Measurements from ENCODE around the gene TCERG1L.

Gene TCERG1L

DNA sequence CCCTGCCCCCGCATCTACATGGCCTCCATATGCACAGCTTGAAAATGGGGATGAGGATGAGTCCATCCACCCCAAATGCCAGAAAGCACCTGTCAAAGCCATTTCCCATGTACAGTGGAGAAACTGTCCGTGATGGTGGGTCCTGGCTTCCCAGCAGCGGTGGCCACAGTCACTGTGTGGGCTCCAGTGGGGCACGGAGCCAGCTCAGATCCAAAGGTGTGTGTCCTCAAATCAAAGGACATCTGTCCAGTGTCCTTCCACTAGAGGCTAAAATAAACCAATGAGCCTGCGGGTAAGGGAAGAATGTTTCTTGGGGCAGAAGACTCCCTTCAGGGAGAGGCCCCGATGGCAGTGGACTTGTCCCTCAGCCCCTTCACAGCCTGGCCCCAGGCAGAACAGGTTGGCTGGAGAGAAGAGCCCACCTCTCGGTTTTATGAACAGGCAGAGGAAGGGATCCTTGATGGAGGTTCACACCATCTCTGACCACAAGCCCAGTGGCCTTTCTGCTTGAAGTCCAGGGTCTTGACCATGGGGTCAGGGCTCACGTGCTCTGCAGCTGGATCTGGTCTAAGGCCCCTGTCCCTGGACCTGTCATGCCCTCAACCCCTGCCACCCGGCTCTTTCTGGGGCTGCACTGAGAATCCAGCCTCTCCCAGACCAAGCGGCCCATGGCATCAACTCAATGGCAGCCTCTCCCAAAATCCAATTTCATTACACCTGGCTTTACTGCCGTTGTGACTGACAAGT is 106.9 kb downstream of the TCERG1L start:
- Histone ChIP-seq H3K79me2 (ENCODE audit: insufficient read depth, low read length) (no peaks in the 10 kb centered on the region), H3K9me3 (ENCODE audit: insufficient read depth, low read depth, low read length) (peaks cover 8% of the 10 kb centered on the region; the same call in 1 of the 2 replicates)
- TF ChIP-seq EZH2phosphoT487 (IDR thresholded peaks at IDR 0.05; ENCODE audit: borderline replicate concordance): no peak
- TF ChIP-seq, protein P1, sequence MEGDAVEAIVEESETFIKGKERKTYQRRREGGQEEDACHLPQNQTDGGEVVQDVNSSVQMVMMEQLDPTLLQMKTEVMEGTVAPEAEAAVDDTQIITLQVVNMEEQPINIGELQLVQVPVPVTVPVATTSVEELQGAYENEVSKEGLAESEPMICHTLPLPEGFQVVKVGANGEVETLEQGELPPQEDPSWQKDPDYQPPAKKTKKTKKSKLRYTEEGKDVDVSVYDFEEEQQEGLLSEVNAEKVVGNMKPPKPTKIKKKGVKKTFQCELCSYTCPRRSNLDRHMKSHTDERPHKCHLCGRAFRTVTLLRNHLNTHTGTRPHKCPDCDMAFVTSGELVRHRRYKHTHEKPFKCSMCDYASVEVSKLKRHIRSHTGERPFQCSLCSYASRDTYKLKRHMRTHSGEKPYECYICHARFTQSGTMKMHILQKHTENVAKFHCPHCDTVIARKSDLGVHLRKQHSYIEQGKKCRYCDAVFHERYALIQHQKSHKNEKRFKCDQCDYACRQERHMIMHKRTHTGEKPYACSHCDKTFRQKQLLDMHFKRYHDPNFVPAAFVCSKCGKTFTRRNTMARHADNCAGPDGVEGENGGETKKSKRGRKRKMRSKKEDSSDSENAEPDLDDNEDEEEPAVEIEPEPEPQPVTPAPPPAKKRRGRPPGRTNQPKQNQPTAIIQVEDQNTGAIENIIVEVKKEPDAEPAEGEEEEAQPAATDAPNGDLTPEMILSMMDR (conservative IDR thresholded peaks at IDR 0.05; ENCODE audit: low read length): no peak

DNA sequence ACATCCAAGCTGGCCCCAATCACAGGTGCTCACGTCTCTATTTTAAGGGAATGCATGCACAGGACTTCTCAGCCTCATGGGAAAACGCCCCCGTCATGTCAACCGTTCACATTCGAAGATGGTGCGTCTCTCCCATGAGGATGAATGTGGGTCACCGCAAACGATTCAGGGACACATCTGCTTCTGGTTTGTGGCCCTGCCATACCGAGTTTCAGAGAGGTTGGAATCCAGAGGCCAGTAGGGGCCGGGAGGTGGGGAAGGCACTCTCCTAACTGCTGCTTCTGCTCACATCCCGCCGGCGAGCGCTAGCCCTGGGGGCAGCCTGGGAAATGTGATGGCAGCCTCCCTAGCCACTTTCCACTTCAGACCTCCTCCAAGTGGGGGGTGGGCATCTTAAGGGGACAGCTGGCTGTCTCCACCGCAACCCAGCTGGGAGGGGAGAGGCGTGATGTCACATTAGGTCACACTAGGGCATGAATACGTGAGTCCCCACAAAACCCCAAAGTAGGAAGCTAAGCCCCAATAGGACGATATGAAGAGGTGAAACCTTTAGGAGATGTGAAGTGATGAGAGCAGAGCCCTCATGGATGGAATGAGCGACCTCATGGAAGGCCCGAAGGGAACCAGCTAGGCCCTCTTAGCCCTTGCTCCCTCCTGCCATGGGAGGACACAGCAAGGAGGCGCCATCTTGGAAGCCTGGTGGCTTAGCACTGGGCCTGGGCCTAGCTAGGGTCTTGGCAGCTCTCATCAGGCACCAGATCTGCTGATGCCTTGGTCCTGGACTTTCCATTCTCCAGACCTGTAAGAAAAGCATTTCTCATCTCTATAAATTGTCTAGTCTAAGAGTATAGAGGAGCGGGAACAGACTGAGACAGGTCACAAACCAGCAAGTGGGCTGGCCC is 107.8 kb downstream of the TCERG1L start:
- no peaks in the 10 kb centered on the region for H3K27me3 ChIP-seq (ENCODE audit: insufficient read depth, low read length, poor library complexity, severe bottlenecking)
- no peak overlapping the region for H3K9ac ChIP-seq (ENCODE audit: low read depth, low read length, poor library complexity, severe bottlenecking)
- no peaks in the 10 kb centered on the region for H3K79me2 ChIP-seq (ENCODE audit: insufficient read depth, low read length)
- no peak overlapping the region for H3K4me3 ChIP-seq (ENCODE audit: low read length, poor library complexity, severe bottlenecking)
- H3K4me1 ChIP-seq (ENCODE audit: insufficient read depth, low read length, poor library complexity, severe bottlenecking): no peaks in the 10 kb centered on the region
- H4K20me1 ChIP-seq (ENCODE audit: insufficient read depth, low read length, poor library complexity, severe bottlenecking): no peaks in the 10 kb centered on the region
- no peaks in the 10 kb centered on the region for H3K9me2 ChIP-seq (replicated peaks; ENCODE audit: low read depth, low read length)
- no peaks in the 10 kb centered on the region for H3K36me3 ChIP-seq (ENCODE audit: insufficient read depth, low read length)
- peaks cover 8% of the 10 kb centered on the region; the same call in 1 of the 2 replicates for H3K9me3 ChIP-seq (ENCODE audit: insufficient read depth, low read depth, low read length)
- TF ChIP-seq, protein P1 (conservative IDR thresholded peaks at IDR 0.05; ENCODE audit: low read length): no peak
- TF ChIP-seq EZH2phosphoT487 (IDR thresholded peaks at IDR 0.05; ENCODE audit: borderline replicate concordance): no peak
- H2AFZ ChIP-seq (ENCODE audit: low read length): no peak overlapping the region
- H3K4me2 ChIP-seq (ENCODE audit: low read depth, low read length, poor library complexity, severe bottlenecking): no peak overlapping the region
- H3F3A ChIP-seq (ENCODE audit: low read depth): no peaks in the 10 kb centered on the region

More for the DNA sequence above, 106.9 kb downstream of the TCERG1L start:
- H3K27me3 ChIP-seq (ENCODE audit: insufficient read depth, low read length, poor library complexity, severe bottlenecking): no peaks in the 10 kb centered on the region
- no peaks in the 10 kb centered on the region for H3K36me3 ChIP-seq (ENCODE audit: insufficient read depth, low read length)
- no peaks in the 10 kb centered on the region for H3F3A ChIP-seq (ENCODE audit: low read depth)
- H3K4me3 ChIP-seq (ENCODE audit: low read length, poor library complexity, severe bottlenecking): no peak overlapping the region
- no peaks in the 10 kb centered on the region for H4K20me1 ChIP-seq (ENCODE audit: insufficient read depth, low read length, poor library complexity, severe bottlenecking)
- H2AFZ ChIP-seq (ENCODE audit: low read length): no peak overlapping the region
- H3K4me1 ChIP-seq (ENCODE audit: insufficient read depth, low read length, poor library complexity, severe bottlenecking): no peaks in the 10 kb centered on the region
- no peak overlapping the region for H3K4me2 ChIP-seq (ENCODE audit: low read depth, low read length, poor library complexity, severe bottlenecking)
- no peaks in the 10 kb centered on the region for H3K9me2 ChIP-seq (replicated peaks; ENCODE audit: low read depth, low read length)
- no peak overlapping the region for H3K9ac ChIP-seq (ENCODE audit: low read depth, low read length, poor library complexity, severe bottlenecking)

DNA sequence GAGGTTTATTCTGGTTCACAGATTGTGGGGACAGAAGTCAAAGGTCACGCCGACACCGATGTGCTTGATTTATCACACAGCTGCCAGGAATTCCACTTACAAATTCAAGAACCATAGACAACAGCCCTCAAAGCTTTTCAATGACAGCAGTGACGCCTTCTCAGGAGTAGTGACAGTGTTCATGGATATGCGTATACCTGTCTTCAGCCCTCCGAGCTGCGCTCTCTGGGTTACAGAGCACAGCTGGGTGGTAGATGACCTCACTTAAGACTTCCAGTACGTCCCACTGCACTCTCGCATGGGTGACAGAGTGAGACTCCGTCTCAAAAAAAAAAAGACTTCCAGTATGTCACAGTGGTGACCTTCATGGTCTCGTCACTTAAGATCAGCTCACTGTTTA is 108.5 kb downstream of the TCERG1L start:
- Histone ChIP-seq H3K79me2 (ENCODE audit: insufficient read depth, low read length) (no peaks in the 10 kb centered on the region), H2AFZ (ENCODE audit: low read length) (no peak overlapping the region), H3K27me3 (ENCODE audit: insufficient read depth, low read length, poor library complexity, severe bottlenecking) (no peaks in the 10 kb centered on the region), H3K9me3 (ENCODE audit: insufficient read depth, low read depth, low read length) (peaks cover 8% of the 10 kb centered on the region; the same call in 1 of the 2 replicates), H3K4me2 (ENCODE audit: low read depth, low read length, poor library complexity, severe bottlenecking) (no peak overlapping the region), H3K4me3 (ENCODE audit: low read length, poor library complexity, severe bottlenecking) (no peak overlapping the region), H4K20me1 (ENCODE audit: insufficient read depth, low read length, poor library complexity, severe bottlenecking) (no peaks in the 10 kb centered on the region), H3F3A (ENCODE audit: low read depth) (no peaks in the 10 kb centered on the region), H3K9me2 (replicated peaks; ENCODE audit: low read depth, low read length) (no peaks in the 10 kb centered on the region), H3K4me1 (ENCODE audit: insufficient read depth, low read length, poor library complexity, severe bottlenecking) (no peaks in the 10 kb centered on the region), H3K9ac (ENCODE audit: low read depth, low read length, poor library complexity, severe bottlenecking) (no peak overlapping the region), H3K36me3 (ENCODE audit: insufficient read depth, low read length) (no peaks in the 10 kb centered on the region)
- TF ChIP-seq, protein P1 (conservative IDR thresholded peaks at IDR 0.05; ENCODE audit: low read length): no peak
- TF ChIP-seq EZH2phosphoT487 (IDR thresholded peaks at IDR 0.05; ENCODE audit: borderline replicate concordance): no peak
